Hepatocyte (in vitro differentiated cells): ENCODE data around the gene OR4D10. TPM values are rescaled to one million over a fixed set of nuclear protein-coding genes. Genes with fewer than 3 reads are reported as not detected.

Experiments
- DNase-seq: peaks from one replicate; pipeline ENCODE4 v3.0.0-alpha.2; 2016; ENCODE audit warnings: low spot score
- H2AFZ ChIP-seq: fragments of 200-600 bp; sonication (generic); 2 replicates; pipeline ENCODE4 v1.6.0; 2016; ENCODE audit warnings: antibody characterized with exemption, mild to moderate bottlenecking
- H3K27ac ChIP-seq: fragments of 200-600 bp; sonication (generic); 2 replicates; pipeline ENCODE4 v1.5.1; 2016; ENCODE audit warnings: mild to moderate bottlenecking
- H3K27me3 ChIP-seq: fragments of 200-600 bp; sonication (generic); 2 replicates; pipeline ENCODE4 v1.6.1; 2016
- H3K36me3 ChIP-seq: fragments of 200-600 bp; sonication (generic); replicated peaks from 2 replicates; pipeline ENCODE4 v1.5.1; 2016; ENCODE audit warnings: low read depth; ENCODE audit not compliant: insufficient read depth
- H3K4me1 ChIP-seq: fragments of 200-600 bp; sonication (generic); 2 replicates; pipeline ENCODE4 v1.5.1; 2016; ENCODE audit warnings: mild to moderate bottlenecking, moderate library complexity; ENCODE audit not compliant: insufficient read depth
- H3K4me2 ChIP-seq: fragments of 200-600 bp; sonication (generic); 2 replicates; pipeline ENCODE4 v1.6.0; 2016
- H3K4me3 ChIP-seq: fragments of 200-600 bp; sonication (generic); 2 replicates; pipeline ENCODE4 v1.5.1; 2016; ENCODE audit warnings: mild to moderate bottlenecking
- H3K79me2 ChIP-seq: fragments of 200-600 bp; sonication (generic); 2 replicates; pipeline ENCODE4 v1.6.0; 2017; ENCODE audit warnings: mild to moderate bottlenecking
- H3K9me2 ChIP-seq: fragments of 200-600 bp; sonication (generic); replicated peaks from 2 replicates; pipeline ENCODE4 v1.6.0; 2017; ENCODE audit warnings: mild to moderate bottlenecking; ENCODE audit not compliant: insufficient read depth
- H3K9me3 ChIP-seq: fragments of 200-600 bp; sonication (generic); 2 replicates; pipeline ENCODE4 v1.5.1; 2016; ENCODE audit warnings: low read depth, mild to moderate bottlenecking
- H4K20me1 ChIP-seq: fragments of 200-600 bp; sonication (generic); 2 replicates; pipeline ENCODE4 v1.6.0; 2016; ENCODE audit warnings: mild to moderate bottlenecking; ENCODE audit not compliant: insufficient read depth, poor library complexity, severe bottlenecking
- EZH2 ChIP-seq: fragments of 200-600 bp; sonication (generic); IDR thresholded peaks from 2 replicates; pipeline ENCODE4 v1.6.1; 2016; ENCODE audit warnings: antibody characterized with exemption, mild to moderate bottlenecking, borderline replicate concordance
- EZH2phosphoT487 ChIP-seq: fragments of 200-600 bp; sonication (generic); IDR thresholded peaks from one replicate; pipeline ENCODE4 v1.6.1; 2018; ENCODE audit warnings: antibody characterized with exemption, mild to moderate bottlenecking, low read depth, moderate library complexity; ENCODE audit not compliant: unreplicated experiment, severe bottlenecking
- whole genome bisulfite sequencing: methylation state at CpG from one replicate; pipeline ENCODE4 v1.1.6; 2016; ENCODE audit warnings: low lambda C conversion rate; ENCODE audit errors: missing lambda C conversion rate; 5-methylcytosine and 5-hydroxymethylcytosine counted together
- polyA plus RNA-seq: library from polyadenylated mRNA; unstranded; fragments of >200 nt; fragmentation: Nextera tagmentation; extraction: Ambion mirVana; gene quantifications from 2 replicates; pipeline ENCODE4 v1.2.1, GENCODE V29; 2016
- total RNA-seq: library from RNA; depleted of rRNA; stranded (reverse); fragments of >200 nt; gene quantifications from 2 replicates; pipeline ENCODE4 v1.2.3, GENCODE V29; 2014
- TF ChIP-seq, protein P1 (sequence below): fragments of 200-600 bp; sonication (generic); IDR thresholded peaks from 2 replicates; pipeline ENCODE4 v1.5.1; 2016; ENCODE audit warnings: antibody characterized with exemption, mild to moderate bottlenecking; ENCODE audit not compliant: poor library complexity

OR4D10 gene
- total and polyA plus RNA-seq, 2 experiments from 2014 or later = not detected

DNA sequence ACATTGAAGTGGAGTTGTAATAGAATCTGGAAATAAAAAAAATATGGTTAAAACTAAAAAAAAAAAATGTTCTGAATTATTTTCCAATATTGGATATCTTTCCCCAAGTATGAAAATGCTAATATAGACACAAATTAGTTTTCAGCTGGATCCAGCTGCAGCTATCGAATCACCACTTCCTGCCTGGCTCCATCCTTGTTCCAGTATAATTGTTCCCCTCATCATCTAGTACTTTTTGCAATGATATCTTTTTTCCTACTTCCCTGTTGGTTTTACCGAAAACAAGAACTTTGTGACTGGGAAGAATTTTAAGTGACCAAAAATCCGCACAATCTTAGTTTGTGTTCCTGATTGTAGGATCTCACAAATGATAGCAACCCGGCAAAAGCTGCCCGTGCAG, 47.6 kb downstream of the OR4D10 start:
- H3K9me3 ChIP-seq = no peaks in the 10 kb centered on the region
- no peak overlapping the region for H2AFZ ChIP-seq
- no peak for DNase-seq
- WGBS = 90% methylated on average over 5 of the region's 5 CpGs
- H3K4me2 ChIP-seq = no peak overlapping the region
- H3K9me2 ChIP-seq = no peaks in the 10 kb centered on the region
- no peak overlapping the region for H3K4me3 ChIP-seq
- no peak overlapping the region for H3K27ac ChIP-seq
- no peaks in the 10 kb centered on the region for H3K79me2 ChIP-seq
- no peaks in the 10 kb centered on the region for H4K20me1 ChIP-seq
- H3K27me3 ChIP-seq = no peaks in the 10 kb centered on the region
- H3K4me1 ChIP-seq = no peaks in the 10 kb centered on the region
- TF ChIP-seq EZH2 = no peak
- TF ChIP-seq EZH2phosphoT487 = no peak
- TF ChIP-seq, protein P1, sequence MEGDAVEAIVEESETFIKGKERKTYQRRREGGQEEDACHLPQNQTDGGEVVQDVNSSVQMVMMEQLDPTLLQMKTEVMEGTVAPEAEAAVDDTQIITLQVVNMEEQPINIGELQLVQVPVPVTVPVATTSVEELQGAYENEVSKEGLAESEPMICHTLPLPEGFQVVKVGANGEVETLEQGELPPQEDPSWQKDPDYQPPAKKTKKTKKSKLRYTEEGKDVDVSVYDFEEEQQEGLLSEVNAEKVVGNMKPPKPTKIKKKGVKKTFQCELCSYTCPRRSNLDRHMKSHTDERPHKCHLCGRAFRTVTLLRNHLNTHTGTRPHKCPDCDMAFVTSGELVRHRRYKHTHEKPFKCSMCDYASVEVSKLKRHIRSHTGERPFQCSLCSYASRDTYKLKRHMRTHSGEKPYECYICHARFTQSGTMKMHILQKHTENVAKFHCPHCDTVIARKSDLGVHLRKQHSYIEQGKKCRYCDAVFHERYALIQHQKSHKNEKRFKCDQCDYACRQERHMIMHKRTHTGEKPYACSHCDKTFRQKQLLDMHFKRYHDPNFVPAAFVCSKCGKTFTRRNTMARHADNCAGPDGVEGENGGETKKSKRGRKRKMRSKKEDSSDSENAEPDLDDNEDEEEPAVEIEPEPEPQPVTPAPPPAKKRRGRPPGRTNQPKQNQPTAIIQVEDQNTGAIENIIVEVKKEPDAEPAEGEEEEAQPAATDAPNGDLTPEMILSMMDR = no peak
- H3K36me3 ChIP-seq = no peaks in the 10 kb centered on the region

GRCh38 chr11:59523541-59523940, 50.4 kb downstream of the OR4D10 start:
- H3K9me2 ChIP-seq = no peaks in the 10 kb centered on the region
- TF ChIP-seq, protein P1 = no peak
- TF ChIP-seq EZH2 (no peak), EZH2phosphoT487 (no peak)
- no peak overlapping the region for H3K27ac ChIP-seq
- no peaks in the 10 kb centered on the region for H4K20me1 ChIP-seq
- no peaks in the 10 kb centered on the region for H3K4me1 ChIP-seq
- H3K4me3 ChIP-seq = no peak overlapping the region
- H3K9me3 ChIP-seq = no peaks in the 10 kb centered on the region
- 13% methylated on average over 1 of the region's 1 CpG for WGBS
- no peaks in the 10 kb centered on the region for H3K36me3 ChIP-seq
- no peak overlapping the region for H3K4me2 ChIP-seq
- no peaks in the 10 kb centered on the region for H3K27me3 ChIP-seq
- no peaks in the 10 kb centered on the region for H3K79me2 ChIP-seq
- DNase-seq = no peak
- H2AFZ ChIP-seq = no peak overlapping the region

DNA sequence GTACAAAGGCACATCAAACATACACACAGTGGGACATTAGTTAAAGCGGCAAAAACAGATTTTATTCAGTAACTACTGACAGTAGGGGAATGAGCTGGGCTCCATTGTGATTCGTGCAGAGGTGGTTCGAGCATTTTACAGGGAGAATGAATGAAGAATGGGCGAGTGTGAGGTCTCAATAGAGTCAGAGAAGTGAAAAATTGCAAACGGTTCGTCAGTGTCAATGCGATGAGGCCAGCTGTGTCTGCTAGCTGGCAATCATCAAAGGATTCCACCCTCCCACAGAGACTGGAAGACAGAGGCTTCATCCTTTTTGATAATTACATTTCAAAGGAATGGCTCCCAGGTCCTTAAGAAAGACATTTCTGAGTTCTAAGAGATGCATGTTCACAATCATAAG, 55.6 kb downstream of the OR4D10 start:
- Histone ChIP-seq H3K4me2 (no peak overlapping the region), H3K9me3 (no peaks in the 10 kb centered on the region), H3K4me3 (no peak overlapping the region), H3K9me2 (no peaks in the 10 kb centered on the region), H4K20me1 (no peaks in the 10 kb centered on the region), H3K36me3 (no peaks in the 10 kb centered on the region), H3K27ac (no peak overlapping the region), H3K27me3 (no peaks in the 10 kb centered on the region), H3K4me1 (no peaks in the 10 kb centered on the region), H3K79me2 (no peaks in the 10 kb centered on the region), H2AFZ (peak overlapping the region; percentile 3)
- TF ChIP-seq, protein P1 = no peak
- WGBS = 45% methylated on average over 7 of the region's 7 CpGs
- DNase-seq = no peak

Other genes starting within 250 kb of the OR4D10 start
- gene OR5AN1, start 114.4 kb upstream of the OR4D10 start, total RNA-seq = not detected in 2 replicates
- gene OR5AN1, start 114.4 kb upstream of the OR4D10 start, polyA plus RNA-seq = not detected in 2 replicates
- not detected in 2 replicates for gene OR5A2, start 46.9 kb upstream of the OR4D10 start, total RNA-seq
- not detected in 2 replicates for gene OR5A2, start 46.9 kb upstream of the OR4D10 start, polyA plus RNA-seq
- not detected in 2 replicates for gene OR5A1, start 36.8 kb upstream of the OR4D10 start, total RNA-seq
- gene OR5A1, start 36.8 kb upstream of the OR4D10 start, polyA plus RNA-seq = not detected in 2 replicates
- not detected in 2 replicates for gene OR4D6, start 16.4 kb upstream of the OR4D10 start, total RNA-seq
- gene OR4D6, start 16.4 kb upstream of the OR4D10 start, polyA plus RNA-seq = not detected in 2 replicates
- gene OR4D11, start 30.3 kb downstream of the OR4D10 start, total RNA-seq = not detected in 2 replicates
- not detected in 2 replicates for gene OR4D11, start 30.3 kb downstream of the OR4D10 start, polyA plus RNA-seq
- gene OR4D9, start 38.2 kb downstream of the OR4D10 start, total RNA-seq = not detected in 2 replicates
- not detected in 2 replicates for gene OR4D9, start 38.2 kb downstream of the OR4D10 start, polyA plus RNA-seq
- 40.0 and 43.8 TPM in 2 replicates for gene OSBP, start 142.5 kb downstream of the OR4D10 start, total RNA-seq
- gene OSBP, start 142.5 kb downstream of the OR4D10 start, polyA plus RNA-seq = 28.6 and 33.0 TPM in 2 replicates
- 19.7 and 21.6 TPM in 2 replicates for gene PATL1, start 195.7 kb downstream of the OR4D10 start, total RNA-seq
- gene PATL1, start 195.7 kb downstream of the OR4D10 start, polyA plus RNA-seq = 17.1 and 19.9 TPM in 2 replicates
- gene OR10V1, start 240.5 kb downstream of the OR4D10 start, total RNA-seq = not detected in 2 replicates
- gene OR10V1, start 240.5 kb downstream of the OR4D10 start, polyA plus RNA-seq = not detected in 2 replicates